HL-60/S4 (cell line): ENCODE data around the gene STX16.

Experiments used
- in situ Hi-C: fragments of 300-500 bp; cut with MboI; formaldehyde crosslinking; loops from 2 replicates; pipeline ENCODE4 v1.14.3; 2022; ENCODE audit warnings: low sequenced_read_pairs

The STX16 gene, protein sequence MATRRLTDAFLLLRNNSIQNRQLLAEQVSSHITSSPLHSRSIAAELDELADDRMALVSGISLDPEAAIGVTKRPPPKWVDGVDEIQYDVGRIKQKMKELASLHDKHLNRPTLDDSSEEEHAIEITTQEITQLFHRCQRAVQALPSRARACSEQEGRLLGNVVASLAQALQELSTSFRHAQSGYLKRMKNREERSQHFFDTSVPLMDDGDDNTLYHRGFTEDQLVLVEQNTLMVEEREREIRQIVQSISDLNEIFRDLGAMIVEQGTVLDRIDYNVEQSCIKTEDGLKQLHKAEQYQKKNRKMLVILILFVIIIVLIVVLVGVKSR

DNA sequence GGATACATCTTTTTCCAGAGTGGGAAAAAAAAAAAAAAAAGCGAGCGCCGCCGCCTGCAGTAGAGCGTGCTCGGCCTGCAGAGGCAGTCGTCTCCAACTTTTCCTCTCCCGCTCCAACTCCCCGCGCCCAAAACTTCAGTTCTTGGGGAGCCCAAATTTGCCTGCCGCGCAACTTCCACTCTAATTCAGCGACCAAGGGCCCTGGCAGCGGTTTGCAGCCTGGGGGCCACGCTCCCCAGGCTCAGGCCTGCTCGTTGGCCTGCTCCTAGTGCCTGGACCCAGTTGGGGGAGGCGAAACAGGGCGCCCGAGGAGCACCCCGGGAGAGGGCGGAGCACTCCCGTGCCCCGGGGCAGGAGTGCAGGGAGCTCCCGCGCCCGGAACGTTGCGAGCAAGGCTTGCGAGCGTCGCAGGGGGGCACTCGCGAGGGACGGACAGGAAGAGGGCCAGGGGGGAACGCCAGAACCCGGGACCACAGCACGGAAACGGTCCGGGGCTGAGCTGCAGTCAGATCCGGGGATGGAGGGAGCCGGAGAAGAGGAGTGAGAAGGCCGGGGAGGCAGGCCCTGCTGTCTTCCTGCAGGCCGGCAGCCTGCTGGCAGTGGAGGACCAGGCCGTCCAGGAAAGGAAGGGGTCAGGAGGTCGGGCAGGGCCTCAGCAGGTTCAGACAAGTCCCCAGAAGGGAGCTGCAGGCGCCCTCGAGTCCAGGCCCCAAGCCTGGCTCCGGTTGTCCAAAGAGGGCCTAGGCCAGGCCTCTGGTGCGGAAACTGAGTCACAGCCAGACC lies at the start of gene STX16:
TSS of gene STX16 (plus strand) at position 508 of the 783 bp plus-strand sequence. CDS start 724 bp downstream, outside the sequence.
- in situ Hi-C loops: no loop called here

DNA sequence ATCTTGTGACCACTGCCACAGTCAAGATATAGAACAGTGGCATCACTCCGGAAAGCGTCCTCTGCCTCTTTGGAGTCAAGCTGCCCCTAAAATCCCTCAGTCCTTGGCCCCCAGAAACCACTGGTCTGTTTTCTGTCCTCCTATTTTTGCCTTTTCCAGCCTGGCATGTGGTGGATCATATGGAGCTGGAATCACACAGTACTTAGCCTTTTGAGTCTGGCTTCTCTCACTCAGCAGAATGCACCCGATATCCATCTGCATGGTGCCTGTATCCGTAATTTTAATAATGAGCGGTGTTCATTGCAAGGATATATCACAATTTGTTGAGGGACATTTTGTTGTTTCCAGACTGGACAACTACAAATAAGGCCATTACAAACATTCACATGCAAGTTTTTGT lies 49.0 kb upstream of the STX16 start:
- in situ Hi-C loops: no loop called here

DNA sequence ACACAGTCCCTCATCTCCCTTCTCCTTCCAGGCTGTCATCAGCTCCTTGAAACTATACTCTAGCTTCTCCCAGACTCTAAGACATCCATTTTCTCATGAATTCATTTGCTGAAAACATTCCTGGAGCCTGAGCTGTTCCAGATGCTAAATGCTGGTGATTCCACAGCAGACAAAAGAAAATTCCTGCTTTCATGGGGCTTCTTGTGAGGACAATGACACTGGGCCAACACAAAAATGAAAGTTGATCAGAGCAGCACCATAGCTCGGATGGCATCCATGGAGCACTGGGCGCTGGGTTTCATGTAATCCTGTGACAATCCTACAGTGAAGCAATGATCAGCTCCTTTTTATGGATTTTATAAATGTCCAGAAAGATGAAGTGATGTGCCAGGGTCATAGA lies 47.4 kb upstream of the STX16 start:
- in situ Hi-C loops: no loop called here

DNA sequence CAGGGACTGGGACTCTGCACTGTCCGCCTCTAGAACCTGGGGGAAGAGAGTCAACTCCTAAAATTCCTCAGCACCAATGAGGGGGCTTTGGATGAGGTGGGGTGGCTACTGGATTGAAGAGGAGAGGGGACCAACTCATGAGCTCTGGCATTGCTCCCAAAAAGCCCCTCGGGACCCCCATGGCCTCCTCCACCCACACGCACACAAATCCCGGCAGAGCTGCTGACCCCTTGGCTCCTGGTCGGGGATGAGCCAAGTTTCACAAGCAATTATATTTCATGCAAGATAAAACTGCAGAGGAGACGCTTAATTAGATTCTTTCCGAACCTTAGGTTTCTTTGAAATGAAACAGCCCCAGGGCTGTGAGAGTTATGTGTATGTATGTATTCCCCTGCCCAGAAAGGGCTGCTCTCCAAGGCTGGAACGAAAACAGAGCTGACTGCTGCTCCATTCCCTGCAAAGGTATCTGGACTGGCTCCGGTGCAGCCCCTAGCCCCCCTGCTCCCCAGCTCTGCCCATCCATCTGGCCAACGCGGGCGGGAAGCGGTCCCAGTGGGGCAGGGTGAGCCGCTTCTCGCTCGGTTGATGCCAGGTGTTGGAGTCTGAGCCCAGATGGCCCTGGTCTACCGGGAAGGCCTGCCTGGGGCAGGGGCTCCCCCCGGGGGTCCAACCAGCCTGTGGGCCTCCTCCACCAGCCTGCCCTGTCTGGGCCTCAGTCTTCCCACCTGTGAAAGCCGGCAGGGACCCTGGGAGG lies 46.8 kb upstream of the STX16 start:
- in situ Hi-C loops: no loop called here

DNA sequence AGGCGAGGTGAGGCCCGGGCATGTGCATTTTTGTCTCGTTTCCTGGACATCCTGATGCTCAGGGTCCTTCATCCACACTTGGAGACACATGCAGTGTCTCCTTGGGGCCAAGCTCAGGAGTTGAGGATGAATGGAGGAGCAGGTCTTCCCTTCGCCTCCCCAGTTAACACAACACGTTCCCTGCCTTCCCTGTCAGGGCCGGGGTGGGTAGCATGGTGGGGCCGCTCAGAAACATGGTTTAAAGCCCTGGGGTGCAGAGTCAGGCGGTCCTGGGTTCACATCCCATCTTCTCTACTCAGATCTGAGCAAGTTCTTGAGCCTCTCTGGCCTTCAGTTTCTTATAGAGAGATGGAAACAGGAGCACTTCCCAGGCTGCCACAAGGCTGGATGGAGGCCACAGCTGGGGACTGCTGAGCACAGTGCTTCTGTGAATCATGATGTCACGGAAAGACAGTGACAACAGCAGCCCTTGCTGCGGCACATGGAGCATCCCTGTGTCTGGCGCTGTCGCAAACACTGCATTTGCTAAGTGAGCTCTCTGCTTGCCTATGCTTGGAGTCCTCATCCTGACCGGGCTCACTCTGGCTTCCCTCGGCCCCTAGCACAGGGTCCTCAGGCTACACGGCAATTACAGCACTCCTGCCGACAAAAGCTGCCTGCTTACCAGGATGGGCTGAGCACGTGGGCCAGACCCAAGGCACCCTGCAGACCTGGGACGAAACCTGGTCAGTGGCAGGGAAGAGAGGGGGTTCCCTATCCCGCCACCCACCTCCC lies 45.6 kb upstream of the STX16 start:
- in situ Hi-C loops: no loop called here

DNA sequence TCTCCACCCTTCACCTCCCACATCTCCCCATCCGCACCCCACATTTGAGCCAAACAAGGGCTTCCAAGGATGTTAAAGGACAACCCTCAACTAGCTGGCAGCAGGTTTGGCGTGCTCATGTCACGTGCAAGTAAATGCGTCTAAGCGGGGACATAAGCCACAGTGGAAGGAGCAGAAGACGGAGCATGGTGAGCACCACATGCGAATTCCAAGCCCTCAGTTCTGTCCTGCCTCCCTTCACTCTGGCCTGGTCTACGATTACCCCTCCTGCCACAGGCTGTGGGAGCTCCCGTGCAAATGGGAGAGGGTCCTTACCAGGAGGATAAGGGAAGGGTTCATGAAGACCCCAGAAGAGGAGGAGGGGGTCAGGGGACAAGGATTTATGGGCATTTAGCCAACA lies 44.9 kb upstream of the STX16 start:
- in situ Hi-C loops: no loop called here

DNA sequence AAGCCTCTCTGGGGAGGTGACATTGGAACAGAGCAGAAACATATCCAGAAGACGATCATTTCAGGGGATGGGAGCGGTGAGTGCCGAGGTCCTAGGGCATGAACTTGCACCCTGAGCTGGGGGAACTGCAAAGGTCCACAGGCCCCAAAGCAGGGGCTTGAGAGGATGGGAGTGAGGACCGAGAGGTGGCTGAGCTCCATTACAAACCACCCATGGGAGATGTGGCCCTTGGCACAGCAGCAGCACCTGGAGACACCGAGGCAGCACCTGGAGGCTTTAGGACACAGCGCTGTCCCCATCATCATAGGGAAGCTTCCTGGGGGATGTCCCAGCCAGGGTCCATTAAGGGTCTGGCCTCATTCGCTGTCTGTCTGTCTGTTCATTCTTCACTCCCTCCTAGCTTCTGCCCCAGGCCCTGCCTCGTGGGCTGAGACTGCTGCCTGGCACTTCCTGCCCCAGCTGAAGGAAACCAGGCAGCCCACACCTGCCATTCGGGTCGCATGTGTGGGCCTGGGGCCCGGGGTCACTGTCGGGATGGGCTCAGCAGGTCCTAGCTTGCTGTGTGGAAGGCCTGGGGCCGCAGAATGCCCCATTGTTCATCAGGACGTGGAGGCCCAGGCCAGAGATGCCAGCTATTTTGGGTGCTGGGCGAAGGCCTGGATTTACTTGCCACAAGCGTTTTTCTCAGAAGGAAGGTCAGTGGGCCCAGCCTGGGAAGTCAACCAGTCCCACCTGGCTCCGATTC lies 42.8 kb upstream of the STX16 start:
- in situ Hi-C loops: no loop called here

DNA sequence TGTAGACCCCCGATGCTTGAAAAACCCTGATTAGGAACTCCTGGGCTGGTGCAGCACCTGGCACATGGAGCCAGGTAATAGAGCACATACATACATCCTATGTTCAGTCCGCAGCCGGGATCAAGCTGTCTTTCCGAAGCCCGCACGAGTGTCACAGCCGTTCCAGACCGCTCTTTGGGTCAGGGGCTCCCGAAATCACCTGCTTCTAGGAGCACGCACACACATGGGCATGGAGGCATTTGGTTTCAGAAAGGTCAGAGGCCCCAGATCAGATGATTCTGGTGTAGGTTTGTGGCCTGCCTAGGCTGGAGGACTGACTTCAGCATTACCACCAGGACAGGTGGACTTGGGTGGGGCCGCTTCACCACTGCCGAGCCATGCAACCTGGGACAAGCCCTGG lies 42.1 kb upstream of the STX16 start:
- in situ Hi-C loops: no loop called here

DNA sequence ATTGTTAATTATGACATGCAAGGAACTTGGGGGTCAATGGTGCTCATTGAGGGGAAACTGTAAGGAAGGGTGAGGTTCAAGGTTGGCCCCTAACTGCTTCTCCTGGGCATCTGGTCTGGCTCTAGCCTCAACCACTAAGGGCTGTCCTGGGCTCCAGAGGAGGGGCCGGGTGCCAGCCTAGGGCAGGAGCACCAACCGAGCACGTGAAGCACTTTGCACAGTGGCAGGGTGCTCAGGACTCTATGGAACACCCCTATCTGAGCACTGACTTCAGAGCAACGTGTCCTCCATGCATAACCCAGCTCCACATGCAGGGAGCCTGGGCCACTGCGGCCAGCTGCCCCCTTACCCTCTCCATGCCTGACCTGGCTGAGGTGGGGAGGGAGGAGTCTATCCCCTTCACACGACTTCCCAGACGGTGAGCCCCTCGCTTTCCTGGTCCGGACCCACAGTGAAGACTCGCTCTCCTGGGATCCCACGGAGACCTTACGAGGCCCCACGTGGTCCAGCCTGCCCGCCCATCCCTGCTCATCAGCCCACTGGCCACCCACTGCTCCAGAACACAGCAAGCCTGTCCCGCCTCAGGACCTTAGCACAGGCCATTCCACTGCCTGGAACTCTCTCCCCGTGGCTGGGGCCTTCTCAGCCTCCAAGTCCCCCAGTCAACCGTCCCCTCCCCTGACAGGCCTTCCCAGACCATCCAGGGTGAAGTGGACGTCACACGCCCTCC lies 40.8 kb upstream of the STX16 start:
- in situ Hi-C loops: no loop called here

DNA sequence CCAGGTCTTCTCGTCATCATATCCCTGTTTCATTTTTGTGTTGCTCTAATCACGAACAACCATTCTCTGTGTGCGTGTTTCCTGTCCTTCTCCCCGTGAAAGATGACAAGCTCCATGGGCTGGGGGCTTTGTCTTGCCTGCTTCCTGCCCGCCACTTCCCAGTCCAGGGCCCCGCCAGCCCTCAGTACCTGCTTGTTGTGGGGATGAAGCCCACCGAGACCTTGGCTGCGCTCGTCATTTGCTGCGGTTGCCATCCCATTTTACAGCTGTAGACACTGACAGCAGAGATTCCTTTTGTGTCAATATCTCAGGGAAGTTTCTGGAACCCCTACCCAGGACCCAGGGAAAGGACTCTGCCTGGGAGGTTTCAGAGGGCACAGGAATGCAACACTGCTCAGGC lies 40.3 kb upstream of the STX16 start:
- in situ Hi-C loops: no loop called here

DNA sequence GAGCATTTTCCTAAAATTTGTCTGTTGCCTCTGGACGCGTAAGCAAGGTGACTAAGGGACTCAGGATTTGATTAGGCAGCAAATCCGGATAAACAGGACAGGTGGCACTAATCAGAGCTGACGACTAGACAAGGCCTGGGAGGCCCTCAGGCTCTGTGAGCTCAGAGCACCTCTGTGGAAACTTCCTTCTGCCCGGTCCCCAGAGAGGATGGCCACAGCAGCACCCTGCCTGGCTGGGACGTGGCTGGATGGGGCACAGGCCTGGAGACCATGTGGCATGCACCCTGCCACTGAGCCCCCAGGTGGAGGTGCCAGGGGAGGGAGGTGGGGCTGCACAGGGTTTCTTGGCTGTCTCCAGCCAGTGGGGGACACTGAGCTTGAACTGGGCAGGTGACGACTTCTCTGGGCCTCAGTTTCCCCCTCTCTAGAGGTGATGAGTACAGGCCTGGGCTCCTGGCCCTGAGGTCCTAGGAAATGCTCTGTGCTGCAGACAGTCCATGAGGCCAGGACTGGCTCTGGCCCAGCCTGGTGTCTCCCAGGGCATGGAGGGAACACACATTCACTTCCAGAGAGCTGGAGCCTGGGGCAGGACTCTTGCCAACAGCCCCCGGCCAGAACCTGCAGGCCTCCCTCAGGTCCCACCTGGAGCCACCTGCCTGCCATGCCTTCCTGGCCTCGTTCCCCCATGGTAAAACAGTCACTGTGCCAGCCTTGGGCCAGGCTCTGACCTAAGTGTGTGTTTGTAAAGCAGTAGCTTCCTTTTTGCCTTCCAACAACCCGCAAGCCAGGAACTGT lies 39.6 kb upstream of the STX16 start:
- in situ Hi-C loops: no loop called here

DNA sequence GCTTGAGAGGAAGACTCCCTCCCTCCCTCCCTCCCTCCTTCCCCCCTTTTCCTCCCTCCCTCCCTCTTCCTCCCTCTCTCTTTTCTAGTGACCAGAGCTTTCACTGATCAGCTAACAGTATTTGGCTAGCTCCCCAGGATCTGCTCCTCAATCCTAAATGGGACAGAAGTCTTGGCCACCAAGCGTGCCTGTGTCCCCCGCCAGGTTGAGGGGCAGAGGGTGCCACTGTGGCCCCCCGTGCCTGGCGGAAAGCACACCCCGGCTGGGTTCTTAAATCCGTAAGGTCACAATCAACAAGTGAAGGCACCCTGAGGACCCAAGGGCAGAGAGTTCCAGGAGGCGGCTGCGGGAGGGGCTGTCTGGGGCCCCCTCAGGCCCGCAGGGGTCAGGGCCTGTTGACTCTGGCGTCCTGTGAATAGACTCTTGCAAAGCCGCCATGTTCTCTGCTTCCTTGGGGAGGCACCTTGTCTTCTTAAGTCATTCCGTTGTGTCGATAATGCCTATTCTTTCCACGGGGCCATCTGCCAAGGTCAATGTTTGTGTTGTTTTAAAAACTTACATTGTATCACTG lies 38.9 kb upstream of the STX16 start:
- in situ Hi-C loops: no loop called here

DNA sequence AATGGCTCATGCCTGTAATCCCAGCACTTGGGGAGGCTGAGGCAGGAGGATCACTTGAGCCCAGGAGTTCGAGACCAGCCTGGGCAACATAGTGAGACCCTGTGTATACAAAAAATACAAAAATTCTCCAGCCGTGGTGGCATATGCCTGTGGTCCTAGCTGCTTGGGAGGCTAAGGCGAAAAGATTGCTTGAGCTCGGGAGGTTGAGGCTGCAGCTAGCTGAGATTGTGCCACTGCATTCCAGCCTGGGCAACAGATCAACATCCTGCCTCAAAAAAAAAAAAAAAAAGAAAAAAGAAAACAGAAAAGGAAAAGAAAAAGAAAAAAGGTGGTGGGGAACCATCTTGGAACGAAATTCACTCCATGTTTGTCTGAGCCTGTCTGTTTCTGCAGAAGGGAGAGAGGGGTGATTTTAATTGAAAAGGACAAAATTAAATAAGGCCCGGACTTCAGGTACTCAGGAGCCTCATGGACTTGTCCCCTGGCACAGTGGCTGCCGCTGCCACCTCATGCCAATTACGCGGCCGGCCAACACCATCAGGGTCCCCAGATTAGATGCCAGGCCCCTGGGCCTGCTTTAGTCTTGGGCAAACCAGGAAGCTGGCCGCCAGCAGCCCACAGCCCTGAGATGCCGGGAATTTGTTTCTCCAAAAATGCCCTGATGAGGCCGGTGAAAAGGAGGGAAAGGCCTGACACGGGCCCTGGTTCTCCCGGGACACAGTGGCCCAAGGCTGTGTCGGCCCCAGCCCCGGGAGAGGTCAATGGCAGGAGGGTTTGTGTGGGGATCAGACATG lies 37.8 kb upstream of the STX16 start:
- in situ Hi-C loops: no loop called here

DNA sequence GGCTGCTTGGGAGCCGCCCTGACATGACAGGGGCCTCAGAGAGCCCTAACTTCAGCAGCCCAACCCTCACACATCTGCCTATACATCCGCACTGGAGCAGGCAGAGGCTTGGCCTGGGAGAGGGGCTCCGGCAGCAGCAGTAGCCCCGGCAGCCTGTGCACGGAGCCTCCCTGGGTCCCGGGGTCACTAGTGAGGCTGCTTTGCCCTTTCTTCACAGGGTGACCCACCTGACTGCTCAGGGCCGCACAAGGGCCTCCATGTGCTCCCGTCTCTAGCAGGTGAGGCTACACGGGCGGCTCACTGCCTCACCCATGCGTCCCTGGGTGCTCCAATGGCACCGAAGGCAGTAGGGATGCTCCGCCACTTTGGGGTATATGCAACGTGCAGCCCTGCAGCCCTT lies 36.7 kb upstream of the STX16 start:
- in situ Hi-C loops: no loop called here

DNA sequence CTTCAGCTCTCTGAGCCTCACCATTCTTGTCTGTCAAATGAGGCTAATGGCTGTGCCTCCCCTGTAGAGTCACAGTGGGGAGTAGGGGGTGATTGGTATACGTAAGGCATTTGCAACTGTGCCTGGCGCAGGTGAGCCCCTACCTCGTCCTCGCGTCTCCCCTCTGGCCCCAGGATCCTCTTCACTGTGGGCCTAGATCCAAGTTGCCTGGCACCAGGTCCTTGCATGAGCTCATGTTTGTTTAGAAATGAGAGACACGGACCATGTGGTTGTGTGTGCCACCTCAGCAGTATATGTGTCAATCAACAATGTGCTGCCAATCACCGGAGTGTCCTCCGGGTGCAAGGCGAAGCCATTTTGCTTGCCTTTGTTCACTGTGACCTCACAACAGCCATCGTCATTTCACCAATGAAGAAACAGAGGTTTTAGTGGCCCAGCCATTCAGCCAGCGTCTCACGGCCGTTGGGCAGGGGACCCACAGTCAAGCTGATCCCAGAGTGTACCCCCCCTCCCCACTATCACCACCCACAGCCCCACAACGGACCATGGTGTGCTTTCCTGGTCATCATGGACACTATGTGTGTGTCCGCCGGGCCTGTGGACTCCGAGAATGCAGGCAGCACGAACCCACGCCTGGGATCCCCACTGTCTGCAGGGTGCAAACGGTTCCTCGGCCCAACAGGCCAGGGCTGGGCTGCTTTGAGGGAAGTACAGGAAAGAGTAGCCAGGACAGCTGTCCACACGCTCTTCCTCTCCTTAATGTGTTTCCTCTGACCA lies 35.9 kb upstream of the STX16 start:
- in situ Hi-C loops: no loop called here

DNA sequence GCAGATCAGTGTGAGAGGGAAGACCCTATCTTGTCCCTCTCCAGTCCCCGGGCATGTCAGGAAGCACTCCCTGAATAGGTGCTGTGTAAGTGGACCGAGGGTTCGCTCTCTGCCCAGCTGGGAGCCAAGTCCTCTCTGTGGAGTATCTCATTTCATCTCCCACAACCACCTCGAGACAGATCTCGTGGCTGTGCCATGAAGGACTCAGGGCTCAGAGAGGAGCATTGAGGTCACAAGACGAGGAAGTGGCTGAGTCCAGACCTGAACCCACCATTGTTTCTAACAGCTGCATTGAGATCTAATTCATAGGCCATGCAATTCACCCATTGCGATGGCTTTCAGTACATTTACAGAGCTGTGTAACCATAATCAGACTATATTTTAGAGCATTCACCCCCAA lies 34.7 kb upstream of the STX16 start:
- in situ Hi-C loops: no loop called here

DNA sequence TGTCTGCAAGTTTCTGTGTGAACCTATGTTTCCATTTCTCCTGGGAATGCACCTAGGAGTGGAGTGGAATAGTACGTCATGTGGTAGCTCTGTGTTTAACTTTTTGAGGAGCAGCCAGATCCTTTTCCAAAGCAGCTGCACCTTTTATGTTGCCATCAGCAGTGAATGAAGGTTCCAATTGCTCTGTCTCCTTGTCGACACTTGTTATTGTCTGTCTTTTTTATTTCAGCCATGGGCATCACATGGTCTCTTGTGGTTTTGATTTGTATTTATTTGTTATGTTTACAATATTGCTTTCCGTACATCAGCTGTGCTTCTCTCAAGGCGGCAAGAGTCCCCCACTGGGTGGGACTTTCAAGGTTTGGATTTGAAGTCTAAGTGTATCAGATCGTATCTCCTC lies 33.9 kb upstream of the STX16 start:
- in situ Hi-C loops: no loop called here
